NCI-H2029 treated with DMSO at 0.1 percent for 48 hours (cell line): ENCODE data around the gene TLK1.
A peak's percentile ranks its signal among the peaks of the same experiment; 100 is the strongest.
"Not testable (repeated sequence)": the region's sequence is repeated elsewhere in the genome, so short reads cannot be mapped to it uniquely, and the experiment has no call there.

Experiments used
- DNase-seq: peaks from one replicate; lab custom pipeline; 2025; lab: John Stamatoyannopoulos, UW

Gene TLK1

DNA sequence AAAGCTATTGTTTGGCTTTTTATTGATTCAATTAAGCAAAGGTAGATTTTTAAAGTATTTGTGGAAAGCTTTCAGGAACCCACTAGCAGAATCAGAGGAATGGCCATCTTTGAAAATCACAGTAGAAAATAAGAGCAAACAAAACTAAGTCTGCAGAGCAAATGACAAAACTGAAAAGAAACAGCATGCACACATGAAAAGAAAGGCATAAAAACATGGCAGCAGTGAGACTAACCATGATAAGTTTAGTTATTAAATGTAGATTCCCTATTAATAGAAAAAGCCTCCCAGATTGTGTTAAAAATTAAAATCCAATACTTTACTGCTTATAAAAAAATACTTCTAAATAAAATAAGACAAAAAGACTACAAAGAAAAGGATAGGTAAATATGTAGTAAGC lies 9.1 kb upstream of the TLK1 start:
- no peak for DNase-seq

DNA sequence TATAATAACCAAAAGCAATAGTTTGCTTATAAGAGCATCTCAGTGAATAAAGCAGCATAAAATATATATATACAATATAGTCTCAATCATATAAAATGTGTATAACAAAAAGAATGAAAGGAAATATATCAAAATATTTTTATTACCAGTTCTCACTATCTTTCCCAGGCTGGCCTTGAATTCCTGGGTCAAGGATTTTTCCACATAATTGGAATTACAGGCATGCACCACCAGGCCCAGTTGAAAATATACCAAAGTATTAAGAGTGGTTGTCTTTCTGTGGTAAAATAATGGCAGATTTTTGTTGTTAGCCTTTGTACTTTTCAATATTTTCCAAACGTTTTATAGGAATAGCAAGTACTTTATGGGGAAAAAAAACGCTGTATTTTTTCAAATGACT lies 8.6 kb upstream of the TLK1 start:
- no peak for DNase-seq

DNA sequence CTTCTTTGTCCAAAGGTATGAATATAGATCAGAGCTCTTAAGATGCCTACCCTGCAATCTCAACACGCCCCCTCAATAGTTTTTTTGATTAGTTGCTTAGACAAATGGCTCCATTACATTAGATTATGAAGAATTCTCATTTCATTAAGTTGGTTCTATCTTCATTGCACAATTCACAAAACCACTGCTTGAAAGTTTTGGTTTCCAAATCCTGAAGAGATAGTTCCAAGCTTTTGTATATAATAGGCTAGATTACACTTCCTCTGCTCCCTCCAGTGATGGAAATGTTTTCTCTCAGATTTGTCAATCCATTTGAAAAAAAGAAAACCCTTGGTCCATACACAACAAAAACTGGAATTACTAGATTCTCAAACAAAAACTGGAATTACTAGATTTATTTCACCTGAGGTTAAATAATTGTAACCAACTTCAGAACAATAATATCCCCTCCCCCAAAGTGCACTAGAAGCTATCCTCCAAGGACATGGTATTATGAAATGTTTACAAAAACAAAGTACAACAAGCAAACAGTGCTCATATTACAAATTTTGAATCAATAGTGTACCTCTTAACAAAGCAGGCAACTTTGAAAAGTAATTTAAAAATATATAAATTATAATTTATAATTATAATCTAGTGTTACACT lies 6.8 kb upstream of the TLK1 start:
- DNase-seq, result no peak

DNA sequence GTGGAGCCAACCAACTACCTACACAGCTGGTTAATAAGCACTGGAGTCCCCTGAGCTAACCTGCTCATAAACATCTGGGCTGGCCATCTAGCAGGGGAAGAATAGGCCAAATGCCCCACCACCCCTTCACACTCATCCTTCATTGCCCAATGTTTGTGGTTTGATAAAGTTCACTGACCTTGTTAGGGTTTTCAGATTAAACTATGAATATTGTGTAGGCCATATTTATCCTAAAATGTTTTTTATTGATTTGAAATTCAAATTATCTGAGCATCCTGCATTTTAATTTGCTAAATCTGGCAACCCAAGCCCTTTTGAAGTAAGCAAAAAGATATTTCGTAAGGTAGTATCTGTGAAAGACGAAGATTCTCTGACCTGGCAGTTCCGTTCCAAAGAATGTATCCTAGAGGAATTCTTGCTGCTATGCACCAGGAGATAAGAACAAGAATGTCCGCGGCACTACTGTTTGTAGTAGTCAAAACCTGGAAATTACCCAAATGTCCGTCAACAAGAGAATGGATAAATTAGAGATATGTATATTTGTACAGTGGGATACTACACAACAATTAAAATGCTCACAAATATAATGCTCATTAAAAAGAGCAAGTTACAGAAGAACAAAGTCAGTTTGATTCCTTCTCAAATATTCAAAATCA lies 5.8 kb upstream of the TLK1 start:
- no peak for DNase-seq

DNA sequence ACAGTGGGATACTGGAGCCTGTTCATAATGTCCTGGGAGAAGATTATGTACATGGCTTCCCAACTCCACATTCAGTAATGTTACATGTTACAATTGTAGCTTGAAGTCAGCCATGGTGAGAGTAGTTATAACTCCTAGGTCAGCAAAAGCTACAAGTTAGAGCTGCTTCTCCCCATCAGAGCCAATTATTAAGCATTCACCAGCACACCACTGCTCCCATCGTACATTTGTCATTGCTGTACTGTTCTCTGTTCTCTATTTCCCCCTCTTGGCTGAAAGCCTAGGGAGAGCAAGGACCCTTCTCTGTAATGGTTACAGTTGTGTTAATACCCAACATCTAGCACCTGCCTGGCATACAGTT lies 5.3 kb upstream of the TLK1 start:
- no peak for DNase-seq

DNA sequence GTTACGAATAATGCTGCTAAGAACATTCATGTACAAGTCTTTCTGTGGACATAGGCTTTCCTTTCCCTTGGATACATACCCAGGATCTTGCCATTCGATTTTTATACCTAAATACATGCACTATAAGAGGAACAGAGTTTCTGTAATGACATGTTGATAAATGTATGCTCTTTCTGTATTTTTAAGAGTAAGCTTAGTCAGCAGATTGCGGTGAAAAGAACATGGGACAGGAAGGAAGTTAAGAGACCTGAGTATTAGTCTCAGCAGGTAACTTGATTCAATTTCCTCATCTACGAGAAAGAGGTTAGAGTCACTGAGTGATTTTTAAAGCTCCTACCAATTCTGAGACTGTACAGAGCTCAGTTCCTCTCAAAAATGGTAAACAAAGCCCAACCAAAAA lies 2.6 kb upstream of the TLK1 start:
- no peak for DNase-seq

DNA sequence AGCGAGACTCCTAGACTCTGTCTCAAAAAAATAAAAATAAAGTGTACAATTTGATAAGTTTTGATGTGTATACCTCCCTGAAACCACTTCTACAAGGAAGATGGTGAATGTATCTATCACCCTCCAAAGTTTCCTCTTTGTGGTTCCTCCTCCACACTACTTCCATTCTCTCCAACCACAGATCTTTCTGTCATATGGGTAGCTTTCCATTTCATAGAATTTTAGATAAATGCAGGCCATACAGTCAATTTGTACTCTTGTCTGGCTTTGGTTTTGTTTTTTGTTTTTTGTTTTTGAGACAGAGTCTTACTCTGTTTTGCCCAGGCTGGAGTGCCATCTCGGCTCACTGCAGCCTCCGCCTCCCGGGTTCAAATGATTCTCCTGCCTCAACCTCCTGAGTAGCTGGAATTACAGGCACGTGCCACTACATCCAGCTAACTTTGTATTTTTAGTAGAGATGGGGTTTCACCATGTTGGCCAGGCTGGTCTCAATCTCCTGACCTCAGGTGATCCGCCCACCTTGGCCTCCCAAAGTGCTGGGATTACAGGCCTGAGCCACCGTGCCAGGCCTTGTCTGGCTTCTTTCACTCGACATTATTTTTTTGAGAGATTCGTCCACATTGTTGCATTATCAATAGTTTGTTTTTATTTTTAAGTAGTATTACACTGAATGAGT lies 2.0 kb upstream of the TLK1 start:
- not testable (repeated sequence) for DNase-seq

DNA sequence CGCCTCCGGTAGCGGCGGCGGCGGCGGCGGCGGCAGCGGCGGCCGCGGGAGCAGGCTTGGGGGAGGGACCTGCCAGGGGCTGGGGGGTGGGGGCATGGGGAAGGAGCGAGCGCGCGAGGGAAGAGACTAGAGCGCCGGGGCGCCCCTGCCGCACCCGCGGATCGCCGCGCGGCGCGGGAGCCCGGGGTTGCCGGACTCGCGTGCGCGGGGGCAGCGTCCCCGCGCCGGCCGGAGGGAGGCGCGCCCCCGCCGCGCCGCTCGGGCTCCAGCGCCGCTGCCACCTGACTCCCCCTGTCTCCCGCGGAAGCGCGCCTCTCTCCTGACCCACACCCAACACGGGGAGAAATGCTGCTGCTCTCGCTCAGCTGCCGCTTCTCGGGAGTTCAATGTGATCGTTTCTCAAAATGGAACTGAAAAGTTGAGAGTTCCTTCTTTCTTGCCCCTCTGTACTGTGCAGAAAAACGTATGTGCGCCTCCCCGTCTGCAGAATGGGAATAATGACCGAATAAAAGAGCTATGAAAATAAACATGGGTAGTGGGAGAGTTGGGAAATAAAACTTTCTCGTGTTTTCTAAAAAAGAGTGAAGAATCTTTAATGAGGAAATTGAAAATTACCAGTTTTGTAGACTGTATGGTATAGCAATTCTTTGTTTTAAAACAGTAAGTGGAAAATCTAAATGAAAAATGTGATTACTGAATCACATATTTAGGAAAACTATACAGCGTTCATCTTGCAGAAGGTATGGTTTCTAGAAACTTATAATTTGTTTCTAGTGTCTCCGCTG lies 455 bp upstream of the TLK1 start:
- peak; percentile 23 for DNase-seq

DNA sequence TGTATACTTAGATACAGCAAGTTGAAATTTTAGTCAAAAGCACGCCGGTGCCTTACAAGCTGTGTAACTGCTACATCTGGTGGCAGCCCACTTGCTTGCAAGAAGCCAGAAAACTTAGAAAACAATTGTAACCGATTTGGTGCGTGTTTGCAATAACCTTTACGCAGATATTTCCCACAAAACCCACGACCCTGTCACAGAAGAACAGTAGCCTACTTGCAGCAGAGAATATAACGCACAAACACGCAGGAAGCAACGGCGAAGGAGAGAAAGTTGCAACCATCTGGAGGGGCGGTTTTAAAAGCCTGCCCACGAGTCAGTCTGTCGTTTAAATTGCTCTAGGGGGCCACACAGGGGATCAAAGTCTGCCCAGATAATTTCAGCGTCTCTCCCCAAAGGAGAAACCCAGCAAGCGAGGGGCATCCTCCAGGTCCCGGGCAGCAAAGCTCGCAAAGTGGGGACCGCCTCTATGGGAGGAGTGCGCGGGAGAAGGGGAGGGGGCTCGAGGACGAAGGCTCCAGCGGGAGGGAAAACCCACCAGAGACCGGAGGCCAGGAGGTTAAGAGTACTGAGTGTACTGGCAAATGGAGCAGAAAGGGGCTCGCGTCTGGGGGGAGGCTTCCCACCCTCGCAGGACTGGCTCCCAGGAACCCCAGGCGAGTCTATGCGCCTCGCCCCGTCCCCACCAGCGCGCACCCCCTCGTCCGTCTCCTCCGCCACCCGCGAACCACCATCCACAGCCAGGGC lies 1.1 kb downstream of the TLK1 start:
- no peak for DNase-seq

DNA sequence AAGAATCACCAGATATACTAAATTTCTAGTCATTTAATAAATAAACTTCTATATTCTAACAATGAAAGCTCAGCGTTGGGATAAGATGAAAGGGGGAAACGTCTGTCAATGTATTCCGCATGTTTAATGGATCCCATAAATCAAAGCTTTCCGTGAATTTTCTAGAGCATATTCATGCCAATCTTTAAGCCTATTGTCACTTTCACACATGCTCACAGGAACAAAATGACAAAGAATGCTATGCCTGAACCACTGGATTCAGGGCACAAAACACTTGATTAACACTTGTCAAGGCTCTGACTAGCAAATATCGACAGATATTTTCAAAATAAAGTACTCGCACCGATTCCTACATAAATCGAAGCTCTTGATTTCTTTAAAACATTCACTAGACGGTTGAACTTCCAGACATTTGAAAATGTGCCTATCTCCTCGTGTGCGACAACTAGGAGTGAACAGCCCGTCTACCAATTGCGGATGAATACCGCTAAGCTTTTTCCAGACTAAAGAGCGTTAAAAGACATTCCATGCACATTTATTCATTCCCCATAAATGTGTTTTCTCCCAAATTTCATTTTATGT lies 1.8 kb downstream of the TLK1 start:
- DNase-seq, result no peak

DNA sequence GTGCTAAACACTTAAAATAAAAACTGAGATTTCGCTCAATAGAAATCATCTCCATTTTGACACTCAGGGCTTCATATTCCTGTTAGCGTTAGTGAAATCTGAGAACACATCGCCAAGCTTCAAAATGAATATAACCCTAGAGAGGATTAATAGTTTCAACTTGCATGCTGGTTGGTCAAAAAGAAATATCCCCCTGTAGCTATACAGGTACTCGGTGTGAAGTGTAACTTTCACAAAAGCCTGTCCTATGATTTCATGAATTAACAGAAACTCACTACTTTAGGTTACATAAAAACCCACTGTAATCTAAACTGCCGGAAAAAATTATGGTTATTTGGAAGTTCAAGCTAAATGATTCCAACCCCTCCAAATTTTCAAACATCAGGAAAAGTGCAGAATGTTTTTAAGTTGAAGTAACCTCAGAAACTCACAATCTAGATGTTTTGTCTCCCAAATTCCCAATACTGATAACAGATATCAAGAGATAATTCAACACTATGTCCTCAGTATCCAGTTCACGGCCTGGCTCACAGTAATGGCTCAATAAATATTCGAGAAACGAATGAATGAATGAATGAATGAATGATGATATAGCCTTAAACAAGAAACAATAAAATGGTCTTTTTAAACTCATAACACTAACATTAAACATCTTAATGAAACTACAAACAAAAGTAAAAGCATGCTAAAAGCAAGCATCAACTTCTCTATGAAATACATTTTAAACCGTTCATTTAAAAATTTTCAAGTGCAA lies 2.5 kb downstream of the TLK1 start:
- no peak for DNase-seq

DNA sequence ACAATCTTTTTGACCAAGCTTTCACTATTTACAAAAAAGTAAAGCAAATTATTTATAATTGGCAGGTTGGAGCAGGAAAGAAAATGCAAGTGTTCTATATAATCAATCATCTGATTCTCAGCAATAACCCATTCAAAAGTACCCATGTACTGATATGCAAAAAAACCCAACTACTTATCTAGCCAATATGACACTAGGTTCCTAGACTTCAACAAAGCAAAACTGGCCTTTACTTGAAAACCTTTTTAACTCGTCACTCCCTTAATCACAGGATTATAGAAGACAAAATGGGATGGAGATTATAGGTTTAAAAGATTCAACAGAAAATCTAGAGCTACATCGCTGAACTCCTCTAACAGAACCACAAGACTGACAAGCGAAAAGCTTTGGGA lies 3.6 kb downstream of the TLK1 start:
- no peak for DNase-seq

DNA sequence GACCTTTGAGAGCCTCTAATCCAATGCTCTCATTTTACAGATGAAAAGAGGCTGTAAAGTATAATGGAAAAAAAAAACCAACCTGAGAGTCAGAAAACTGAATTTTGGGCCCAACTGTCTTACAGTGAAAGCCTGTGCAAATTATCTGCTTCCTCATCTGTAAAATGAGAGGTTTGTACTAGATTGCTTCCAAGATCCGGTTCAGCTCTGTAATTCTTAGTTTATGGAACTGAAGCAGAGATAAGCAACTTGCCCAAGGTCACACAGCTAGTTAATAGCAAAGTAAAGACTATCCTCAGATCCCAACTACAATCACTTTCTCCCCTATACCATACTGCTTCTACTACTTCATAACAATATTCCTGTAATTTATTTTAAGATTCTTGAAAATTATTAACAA lies 6.3 kb downstream of the TLK1 start:
- no peak for DNase-seq

DNA sequence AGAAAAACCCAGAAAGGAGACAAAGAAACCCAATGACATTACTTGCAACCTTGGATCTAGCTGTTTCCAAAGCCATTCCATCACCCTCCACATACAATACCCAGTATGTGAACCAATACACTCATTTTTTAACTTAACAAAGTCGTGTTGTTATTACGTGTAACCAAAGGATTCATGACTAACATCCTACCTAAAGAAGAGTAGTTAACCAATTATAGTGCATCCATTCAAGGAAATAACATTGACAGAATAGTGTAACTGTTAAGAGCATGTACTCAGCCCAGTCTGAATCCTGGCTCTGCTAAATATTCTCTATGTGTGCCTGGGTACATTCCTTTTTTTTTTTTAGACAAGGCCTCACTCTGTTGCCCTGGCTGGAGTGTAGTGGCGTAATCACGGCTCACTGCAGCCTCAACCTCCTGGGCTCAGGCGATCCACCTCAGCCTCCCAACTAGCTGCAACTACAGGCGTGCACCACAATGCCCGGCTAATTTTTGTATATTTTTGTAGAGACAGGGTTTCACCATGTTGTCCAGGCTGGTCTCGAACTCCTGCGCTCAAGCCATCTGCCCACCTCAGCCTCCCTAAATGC lies 9.9 kb downstream of the TLK1 start:
- DNase-seq, result no peak

DNA sequence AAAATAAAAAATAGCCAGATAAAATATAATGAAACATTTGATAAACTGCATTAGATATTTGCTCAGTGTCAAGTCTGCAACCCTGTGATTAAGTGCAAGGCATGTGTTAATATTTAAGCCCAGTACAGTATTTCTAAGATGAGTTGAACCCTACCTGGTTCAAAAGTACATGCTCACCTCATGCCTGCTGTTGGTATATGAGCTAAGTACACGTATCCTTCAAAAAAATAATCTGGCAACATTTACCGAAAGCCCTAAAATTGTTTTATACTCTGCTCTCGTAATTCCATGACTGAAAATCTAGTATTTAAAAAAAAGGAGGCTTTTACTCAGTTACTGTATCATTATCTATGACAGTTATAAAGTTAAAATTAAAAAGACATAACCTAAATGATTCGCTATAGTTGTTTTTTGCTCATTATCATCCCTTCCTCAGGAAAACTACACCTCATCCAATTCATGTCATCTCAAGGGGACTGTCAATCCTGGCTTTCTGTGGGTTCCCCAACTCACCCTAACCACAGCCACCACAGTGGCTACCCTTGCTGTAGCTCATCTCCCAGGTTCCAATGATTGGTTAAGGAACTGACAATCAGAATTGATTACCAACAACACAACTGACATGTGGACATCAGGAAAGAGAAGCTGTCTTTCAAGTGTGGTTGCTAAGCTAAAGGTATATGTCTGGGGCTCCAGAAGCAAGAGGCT lies 10.6 kb downstream of the TLK1 start:
- DNase-seq, result no peak

DNA sequence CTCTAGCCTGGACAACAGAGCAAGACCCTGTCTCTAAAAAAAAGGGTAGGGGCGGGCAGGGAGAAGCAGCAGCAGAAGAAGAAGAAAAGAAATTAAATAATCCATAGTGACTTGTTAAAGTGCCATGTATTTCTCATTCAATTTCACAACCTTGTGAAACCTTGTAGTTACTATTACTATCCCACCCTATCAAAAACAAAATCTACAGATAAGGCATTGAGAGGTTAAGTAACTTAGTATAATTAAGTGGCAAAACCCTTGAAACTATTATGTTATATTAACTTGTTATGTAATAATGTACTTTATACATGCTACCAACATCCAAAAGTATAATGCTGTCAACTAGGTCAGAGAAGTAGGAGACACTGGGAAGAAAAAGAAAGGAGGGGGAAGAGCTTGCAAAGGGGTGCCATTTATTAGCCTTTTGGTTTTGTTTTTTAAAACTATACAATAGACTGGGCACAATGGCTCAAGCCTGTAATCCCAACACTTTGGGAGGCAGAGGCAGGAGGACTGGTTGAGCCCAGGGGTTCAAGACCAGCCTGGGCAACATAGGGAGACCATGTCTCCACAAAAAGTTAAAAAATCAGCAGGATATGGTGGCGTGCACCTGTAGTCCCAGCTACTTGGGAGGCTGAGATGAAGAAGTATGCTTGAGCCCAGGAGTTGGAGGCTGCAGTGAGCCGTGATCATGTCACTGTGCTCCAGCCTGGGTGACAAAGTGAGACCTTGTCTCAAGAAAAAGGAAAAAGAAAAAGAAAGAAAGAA lies 11.3 kb downstream of the TLK1 start:
- DNase-seq, result no peak

DNA sequence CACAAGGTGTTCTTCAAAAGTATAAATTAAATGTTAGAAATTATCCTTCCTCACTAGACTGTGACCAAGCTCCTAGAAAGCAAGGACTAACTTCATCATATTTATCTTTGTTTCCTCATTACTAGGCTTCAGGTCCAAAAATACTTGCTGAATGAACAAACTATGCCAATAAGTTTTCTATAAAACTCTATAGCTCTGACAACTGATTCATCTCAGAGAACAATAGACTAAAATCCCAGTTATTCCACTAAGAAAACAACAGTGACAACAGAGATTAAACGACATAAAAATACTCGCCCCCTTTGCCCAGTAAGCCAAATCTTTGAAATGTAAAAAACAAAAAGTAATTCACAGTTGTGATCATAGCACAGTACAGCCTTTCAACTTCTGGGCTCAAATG lies 13.6 kb downstream of the TLK1 start:
- DNase-seq, result no peak

DNA sequence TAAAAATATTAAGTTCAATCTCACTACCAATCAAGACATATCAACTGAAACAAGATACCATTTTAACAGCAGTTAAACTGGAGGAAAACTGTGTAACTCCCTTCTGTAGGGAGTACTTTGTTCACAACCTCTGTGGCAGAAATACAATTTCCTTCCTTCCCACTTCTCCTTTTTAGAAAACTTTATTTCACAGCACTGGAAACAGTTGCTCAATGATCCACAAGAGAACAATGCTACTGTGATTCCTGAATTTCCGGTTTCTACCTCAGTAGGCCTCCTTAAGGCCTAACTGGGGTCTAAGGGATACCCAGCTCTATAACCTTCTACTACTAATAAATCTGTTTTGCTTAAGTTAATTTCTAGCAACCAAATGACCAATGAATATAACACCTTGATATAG lies 14.1 kb downstream of the TLK1 start:
- DNase-seq, result no peak

DNA sequence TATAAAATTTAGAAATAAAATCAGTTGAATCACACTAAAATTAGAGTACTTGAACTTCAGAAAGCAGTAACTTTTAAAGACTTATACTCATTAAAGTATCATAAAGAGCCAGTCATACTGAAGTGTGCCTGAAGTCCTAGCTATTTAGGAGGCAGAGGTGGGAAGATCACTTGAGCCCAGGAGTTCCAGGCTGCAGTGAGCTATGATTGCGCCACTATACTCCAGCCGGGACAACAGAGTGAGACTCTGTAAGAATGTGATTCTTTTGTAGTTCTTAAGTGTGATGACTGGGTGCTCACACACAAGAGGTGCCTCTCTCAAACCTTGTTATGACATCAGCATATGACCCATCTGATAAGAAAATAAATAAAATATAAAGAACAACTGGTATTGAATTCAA lies 14.6 kb downstream of the TLK1 start:
- DNase-seq, result no peak
